ENCODE results near the gene PIGO. TPM values are rescaled to one million over a fixed set of nuclear protein-coding genes. Genes with fewer than 3 reads are reported as not detected.
A peak's percentile ranks its signal among the peaks of the same experiment; 100 is the strongest.

Gene PIGO
- total and polyA plus RNA-seq, 9 of the 15 experiments (the other 6 are each of a cell fraction or from before 2014, with no cell fraction given): 5.4 to 13.7 (median 9.7) TPM

- peak; percentile 90 for TF ChIP-seq ZFP91 (CRISPR knock-in tag; IDR thresholded peaks at IDR 0.05)
- no peak for TF ChIP-seq ZNF197 (CRISPR knock-in tag; IDR thresholded peaks at IDR 0.05; ENCODE audit: low read depth)
- TF ChIP-seq ZNF407 (IDR thresholded peaks at IDR 0.05; ENCODE audit: low read depth): no peak
- TF ChIP-seq ZNF592 (IDR thresholded peaks at IDR 0.05): no peak
- no peak for TF ChIP-seq RBM15 (IDR thresholded peaks at IDR 0.05; ENCODE audit: insufficient read depth, low read length)
- TF ChIP-seq SMAD4 (CRISPR knock-in tag; conservative IDR thresholded peaks at IDR 0.05): peak; percentile 75
- no peak for TF ChIP-seq KLF10 (CRISPR knock-in tag; IDR thresholded peaks at IDR 0.05)
- no peak for TF ChIP-seq PBX2 (CRISPR knock-in tag; IDR thresholded peaks at IDR 0.05; ENCODE audit: low read depth)
- TF ChIP-seq PBX2 (tag; conservative IDR thresholded peaks at IDR 0.05; ENCODE audit: low read depth): peak; percentile 78
- no peak for TF ChIP-seq ZFP30 (CRISPR knock-in tag; IDR thresholded peaks at IDR 0.05; ENCODE audit: borderline replicate concordance)
These were observed 12.7 kb upstream of the PIGO start (continued) for GRCh38 chr9:35108946-35109575.

Measured in K562 (cell line).